ENCODE data around the gene CSF2. TPM values are rescaled to one million over a fixed set of nuclear protein-coding genes. Genes with fewer than 3 reads are reported as not detected.
"Not testable (repeated sequence)": the region's sequence is repeated elsewhere in the genome, so short reads cannot be mapped to it uniquely, and the experiment has no call there.

Gene CSF2
- total RNA-seq, 2 experiments from 2014 or later: not detected

GRCh38 chr5:132104556-132104955, 31.0 kb downstream of the CSF2 start:
- Histone ChIP-seq H3K9me2 (ENCODE audit: insufficient read depth, low read length) (no peaks in the 10 kb centered on the region), H3K4me3 (ENCODE audit: low read depth, low read length, poor library complexity, severe bottlenecking) (no peak overlapping the region), H3K4me1 (ENCODE audit: insufficient read depth, low read length, poor library complexity, severe bottlenecking) (peaks cover 62% of the 10 kb centered on the region), H4K20me1 (ENCODE audit: insufficient read depth, low read length) (no peaks in the 10 kb centered on the region), H3K36me3 (ENCODE audit: insufficient read depth, low read length) (no peaks in the 10 kb centered on the region), H3K9me3 (ENCODE audit: low read length) (no peaks in the 10 kb centered on the region), H3K27ac (ENCODE audit: low read depth, low read length, poor library complexity, severe bottlenecking) (peak overlapping the region; percentile 75), H2AFZ (ENCODE audit: low read length) (no peak overlapping the region; the same call in 1 of the 2 replicates), H3K79me2 (ENCODE audit: insufficient read depth, low read depth, low read length) (no peaks in the 10 kb centered on the region), H3K4me2 (ENCODE audit: low read length) (peak overlapping the region; percentile 76)
- ChIA-PET CTCF (ENCODE audit: unreplicated experiment) (no interaction called here), POLR2A (interaction anchor here (0.6 to 1.6 kb wide), 12 partner anchors 12 to 778 kb away, joined by 3 to 9 read pairs (median 4); no protein-coding TSS in a partner anchor)
- TF ChIP-seq EZH2phosphoT487 (IDR thresholded peaks at IDR 0.05; ENCODE audit: borderline replicate concordance, low read depth, low read length): no peak
- no peak for TF ChIP-seq CTCF (conservative IDR thresholded peaks at IDR 0.05; ENCODE audit: low read length)
- DNase-seq (ENCODE audit: low spot score): peak; percentile 12
- intact Hi-C loops (cut with micrococcal nuclease; ENCODE audit: unreplicated experiment): no loop called here
- BruUV-seq (replicated peaks): no TSS peak

GRCh38 chr5:132105688-132106087, 32.1 kb downstream of the CSF2 start:
- Histone ChIP-seq H3K79me2 (ENCODE audit: insufficient read depth, low read depth, low read length) (no peaks in the 10 kb centered on the region), H4K20me1 (ENCODE audit: insufficient read depth, low read length) (no peaks in the 10 kb centered on the region), H3K27ac (ENCODE audit: low read depth, low read length, poor library complexity, severe bottlenecking) (no peak overlapping the region), H3K4me3 (ENCODE audit: low read depth, low read length, poor library complexity, severe bottlenecking) (no peak overlapping the region), H2AFZ (ENCODE audit: low read length) (no peak overlapping the region), H3K9me2 (ENCODE audit: insufficient read depth, low read length) (no peaks in the 10 kb centered on the region), H3K4me1 (ENCODE audit: insufficient read depth, low read length, poor library complexity, severe bottlenecking) (peaks cover 54% of the 10 kb centered on the region), H3K36me3 (ENCODE audit: insufficient read depth, low read length) (no peaks in the 10 kb centered on the region), H3K4me2 (ENCODE audit: low read length) (no peak overlapping the region), H3K9me3 (ENCODE audit: low read length) (no peaks in the 10 kb centered on the region)
- no TSS peak for BruUV-seq (replicated peaks)
- TF ChIP-seq EZH2phosphoT487 (IDR thresholded peaks at IDR 0.05; ENCODE audit: borderline replicate concordance, low read depth, low read length) (no peak), CTCF (conservative IDR thresholded peaks at IDR 0.05; ENCODE audit: low read length) (no peak)
- no peak for DNase-seq (ENCODE audit: low spot score)
- intact Hi-C loops (cut with micrococcal nuclease; ENCODE audit: unreplicated experiment): no loop called here
- CTCF ChIA-PET (ENCODE audit: unreplicated experiment): interaction anchor here (0.5 kb wide), 1 partner anchor 391 kb away, joined by 7 read pairs; no protein-coding TSS in a partner anchor
- POLR2A ChIA-PET: interaction anchor here (1.2 kb wide), 1 partner anchor 36 kb away, joined by 4 read pairs; no protein-coding TSS in a partner anchor

GRCh38 chr5:132108495-132108894, 34.9 kb downstream of the CSF2 start:
- H3K4me3 ChIP-seq (ENCODE audit: low read depth, low read length, poor library complexity, severe bottlenecking); BruUV-seq (replicated peaks); H3K36me3 ChIP-seq (ENCODE audit: insufficient read depth, low read length); POLR2A ChIA-PET; H3K27ac ChIP-seq (ENCODE audit: low read depth, low read length, poor library complexity, severe bottlenecking); H2AFZ ChIP-seq (ENCODE audit: low read length); H3K79me2 ChIP-seq (ENCODE audit: insufficient read depth, low read depth, low read length); CTCF ChIA-PET (ENCODE audit: unreplicated experiment); H4K20me1 ChIP-seq (ENCODE audit: insufficient read depth, low read length); H3K4me2 ChIP-seq (ENCODE audit: low read length); intact Hi-C loops (cut with micrococcal nuclease; ENCODE audit: unreplicated experiment); H3K9me3 ChIP-seq (ENCODE audit: low read length); DNase-seq (ENCODE audit: low spot score); H3K9me2 ChIP-seq (ENCODE audit: insufficient read depth, low read length): not testable (repeated sequence)
- H3K4me1 ChIP-seq (ENCODE audit: insufficient read depth, low read length, poor library complexity, severe bottlenecking): peaks cover 26% of the 10 kb centered on the region

GRCh38 chr5:132108957-132109356, 35.4 kb downstream of the CSF2 start:
- BruUV-seq (replicated peaks); intact Hi-C loops (cut with micrococcal nuclease; ENCODE audit: unreplicated experiment); CTCF ChIA-PET (ENCODE audit: unreplicated experiment); POLR2A ChIA-PET; H4K20me1 ChIP-seq (ENCODE audit: insufficient read depth, low read length); H3K36me3 ChIP-seq (ENCODE audit: insufficient read depth, low read length); H3K4me2 ChIP-seq (ENCODE audit: low read length); H3K9me2 ChIP-seq (ENCODE audit: insufficient read depth, low read length); DNase-seq (ENCODE audit: low spot score); H3K4me3 ChIP-seq (ENCODE audit: low read depth, low read length, poor library complexity, severe bottlenecking); H3K9me3 ChIP-seq (ENCODE audit: low read length); H3K79me2 ChIP-seq (ENCODE audit: insufficient read depth, low read depth, low read length); H2AFZ ChIP-seq (ENCODE audit: low read length); H3K27ac ChIP-seq (ENCODE audit: low read depth, low read length, poor library complexity, severe bottlenecking): not testable (repeated sequence)
- H3K4me1 ChIP-seq (ENCODE audit: insufficient read depth, low read length, poor library complexity, severe bottlenecking): peaks cover 21% of the 10 kb centered on the region

Measured in OCI-LY7 (cell line).